Stimulated activated CD4-positive, alpha-beta T cell treated with anti-CD3 and anti-CD28 coated beads, Interleukin-4, amount 100 ng/mL, for 1 hour (primary cell): ENCODE measurements around the gene BTBD16.

Source experiments
- DNase-seq: peaks from one replicate; pipeline ENCODE4 v3.0.0-alpha.2; 2020

The BTBD16 gene

GRCh38 chr10:122271076-122271475, at the start of gene BTBD16:
Gene BTBD16, plus strand, starts transcription at chr10:122271296. Its CDS starts 3,786 bp downstream, at chr10:122275082.
- no peak for DNase-seq

- DNase-seq: no peak
These were observed 49.1 kb upstream of the BTBD16 start for GRCh38 chr10:122221958-122222357.

GRCh38 chr10:122222638-122223037, 48.5 kb upstream of the BTBD16 start:
- no peak for DNase-seq

- DNase-seq: no peak
These were observed 46.9 kb upstream of the BTBD16 start for GRCh38 chr10:122224159-122224558.

DNA sequence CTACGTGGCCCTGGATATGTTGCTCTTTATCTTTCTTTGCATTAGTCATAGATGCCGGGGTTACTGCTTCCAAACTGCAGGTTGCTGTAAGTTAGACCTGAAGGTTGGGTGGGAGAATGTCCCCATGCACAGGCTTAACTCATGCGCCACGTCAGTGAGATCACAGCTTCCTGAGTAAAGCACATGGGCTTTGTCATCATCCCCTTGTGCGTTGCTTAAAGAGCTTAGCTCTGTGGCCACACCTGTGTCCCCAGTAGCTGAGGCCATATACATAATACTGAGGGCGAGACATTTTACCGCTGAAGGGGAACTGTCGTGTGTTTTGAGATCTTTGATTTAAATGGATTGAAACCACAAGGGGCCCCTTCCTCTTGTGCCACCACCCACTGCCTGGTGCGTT, 45.8 kb upstream of the BTBD16 start:
- DNase-seq: no peak

- no peak for DNase-seq
These were observed 43.3 kb upstream of the BTBD16 start for GRCh38 chr10:122227754-122228153.

GRCh38 chr10:122229666-122230065, 41.4 kb upstream of the BTBD16 start:
- DNase-seq: no peak

GRCh38 chr10:122230222-122230621, 40.9 kb upstream of the BTBD16 start:
- DNase-seq: no peak

DNA sequence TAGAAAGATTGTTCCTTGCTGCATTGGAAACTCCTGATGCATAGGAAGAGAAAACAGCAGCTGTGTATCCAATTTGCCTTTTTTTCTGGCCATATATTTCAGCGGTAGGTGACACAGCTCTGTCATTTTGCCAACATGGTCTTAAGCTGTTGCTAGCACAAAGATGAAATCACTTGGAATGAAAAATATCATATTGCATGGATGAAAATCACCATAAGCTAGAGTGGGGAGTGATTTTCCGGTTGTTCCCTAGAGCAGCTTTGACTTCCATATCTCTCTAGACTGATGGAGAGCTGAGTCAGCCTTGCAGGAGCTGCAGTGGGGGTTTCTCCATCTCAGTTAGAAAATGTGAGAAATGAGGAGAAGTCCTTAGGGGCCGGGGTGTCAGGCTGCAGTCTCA, 38.3 kb upstream of the BTBD16 start:
- no peak for DNase-seq

DNA sequence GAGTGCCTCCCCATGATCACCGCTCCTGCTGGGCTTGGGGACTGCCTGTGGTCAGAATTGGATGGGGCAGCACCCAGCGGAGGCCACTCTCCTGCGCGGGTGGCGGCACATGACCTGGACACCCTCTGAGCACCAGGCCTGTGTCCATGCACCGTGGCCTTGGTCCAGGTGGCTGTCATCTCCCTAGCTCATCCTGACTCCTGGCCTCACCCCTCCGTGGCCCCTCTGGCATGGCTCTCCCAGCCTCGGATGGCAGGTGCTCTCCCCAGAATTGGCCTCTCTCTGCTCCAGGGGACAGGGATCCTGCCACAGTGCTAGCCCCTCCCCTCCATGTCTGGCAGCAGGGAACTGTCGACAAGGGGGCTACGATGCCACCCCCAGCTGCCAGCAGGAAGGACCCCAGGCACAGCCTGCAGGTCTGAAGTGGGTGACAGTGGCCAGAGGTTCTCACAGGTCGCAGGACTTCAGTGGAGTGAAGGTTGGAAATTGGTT, 37.2 kb upstream of the BTBD16 start:
- DNase-seq: no peak

- DNase-seq: no peak
These were observed 36.7 kb upstream of the BTBD16 start for GRCh38 chr10:122234416-122234815.

GRCh38 chr10:122236690-122237306, 34.3 kb upstream of the BTBD16 start:
- DNase-seq: no peak

- no peak for DNase-seq
These were observed 33.6 kb upstream of the BTBD16 start for GRCh38 chr10:122237331-122237990.

DNA sequence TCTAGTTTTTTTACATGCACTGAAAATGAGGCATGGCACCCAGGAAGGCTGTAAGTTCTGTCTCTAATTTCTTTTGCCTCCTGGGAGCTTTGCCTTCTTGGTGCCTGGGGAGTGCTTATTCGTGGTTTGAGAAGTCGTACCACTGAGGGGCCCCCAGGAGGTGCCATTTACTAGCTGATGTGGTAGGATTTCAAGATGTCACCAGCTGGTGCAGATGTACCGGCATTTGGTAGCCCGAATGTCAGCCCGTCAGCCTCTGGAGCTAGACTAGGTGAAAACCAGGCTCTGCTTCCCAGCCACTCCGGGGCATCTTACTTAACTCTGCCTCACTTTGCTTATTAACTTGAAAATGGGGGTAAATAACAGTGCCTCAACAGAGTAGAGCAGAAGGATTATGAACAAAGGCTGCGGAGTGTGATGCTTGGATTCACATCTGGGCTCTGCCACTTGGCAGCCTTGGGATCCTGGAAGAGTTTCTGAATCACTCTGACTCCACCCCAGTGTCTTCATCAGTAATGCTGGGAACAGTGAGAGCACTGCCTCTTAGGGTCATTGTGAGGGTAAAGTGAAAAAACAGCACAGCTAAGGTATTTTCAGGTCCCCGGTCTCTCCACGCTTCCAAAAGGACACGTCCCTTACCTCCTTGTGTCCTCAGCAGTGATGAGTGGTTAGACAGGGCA, 31.4 kb upstream of the BTBD16 start:
- DNase-seq: no peak

GRCh38 chr10:122240401-122240800, 30.7 kb upstream of the BTBD16 start:
- no peak for DNase-seq

DNA sequence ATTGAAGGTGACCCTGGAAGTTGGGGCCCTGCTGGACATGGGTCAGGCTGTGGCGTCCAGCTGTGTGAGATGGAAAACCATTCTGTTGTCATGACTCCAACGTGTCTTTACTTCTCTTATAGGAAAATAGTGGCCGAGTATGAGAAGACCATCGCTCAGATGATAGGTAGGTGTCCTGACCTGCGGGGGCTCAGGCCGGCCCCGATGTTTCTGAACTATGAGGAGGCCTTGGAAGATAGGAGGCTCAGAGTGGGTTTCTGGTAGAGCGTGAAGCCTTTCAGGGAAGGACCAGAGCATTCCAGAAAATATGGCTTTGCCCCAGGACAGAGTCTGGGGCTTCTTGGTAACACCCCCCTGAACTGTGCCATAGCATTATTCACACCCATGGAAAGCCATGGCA, 29.3 kb upstream of the BTBD16 start:
- no peak for DNase-seq

DNA sequence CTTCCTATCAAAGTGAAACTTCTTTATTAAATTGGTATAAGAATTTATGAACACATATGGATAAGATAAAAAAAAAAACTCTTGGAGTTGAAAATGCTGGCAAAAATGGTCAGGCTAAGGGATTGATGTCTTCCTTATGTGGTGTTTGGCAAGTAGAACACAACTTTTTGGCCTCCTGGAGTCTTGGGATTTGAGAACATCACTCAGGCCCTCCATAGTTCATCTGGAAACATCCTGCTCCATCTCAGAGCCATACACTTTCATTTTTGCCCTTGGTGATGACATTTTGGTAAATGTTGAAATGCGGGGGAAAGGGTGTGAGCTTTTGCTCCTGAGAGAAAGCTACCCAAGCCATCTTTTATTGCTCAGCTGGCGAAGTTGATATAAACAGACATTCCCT, 27.5 kb upstream of the BTBD16 start:
- no peak for DNase-seq

- no peak for DNase-seq
These were observed 26.8 kb upstream of the BTBD16 start for GRCh38 chr10:122244001-122244975.

- no peak for DNase-seq
These were observed 26.0 kb upstream of the BTBD16 start for GRCh38 chr10:122245136-122245535.

DNA sequence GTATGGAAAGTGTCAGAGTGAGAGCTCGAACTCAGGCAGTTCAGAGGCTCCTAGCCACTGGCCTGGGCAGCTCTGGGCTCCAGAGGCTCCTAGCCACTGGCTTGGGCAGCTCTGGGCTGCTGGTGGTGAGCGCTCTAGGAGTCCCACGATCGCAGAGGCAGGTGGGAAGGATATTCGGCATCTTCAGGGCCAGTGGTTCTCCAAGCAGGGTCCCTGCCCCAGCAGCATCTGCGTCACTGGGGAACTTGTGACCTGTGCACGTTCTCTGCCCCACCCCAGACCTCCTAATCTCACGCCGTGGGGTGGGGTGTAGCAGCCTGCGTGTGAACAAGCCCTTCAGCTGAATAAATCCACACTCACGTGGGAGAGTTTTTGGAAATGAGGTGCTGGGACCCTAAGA, 25.2 kb upstream of the BTBD16 start:
- DNase-seq: no peak

GRCh38 chr10:122246830-122247520, 24.1 kb upstream of the BTBD16 start:
- DNase-seq: no peak
